ENCODE results near the gene EXTL1.

EXTL1 gene

GRCh38 chr1:26025060-26025459 is 3.5 kb downstream of the EXTL1 start:
- DNase-seq (ENCODE audit: low read depth): no peak

GRCh38 chr1:26025517-26025916 is 3.9 kb downstream of the EXTL1 start:
- no peak for DNase-seq (ENCODE audit: low read depth)

GRCh38 chr1:26027716-26028489 is 6.3 kb downstream of the EXTL1 start:
- no peak for DNase-seq (ENCODE audit: low read depth)

GRCh38 chr1:26028490-26028980 is 7.0 kb downstream of the EXTL1 start:
- DNase-seq (ENCODE audit: low read depth): no peak

GRCh38 chr1:26029054-26029863 is 7.7 kb downstream of the EXTL1 start:
- no peak for DNase-seq (ENCODE audit: low read depth)

- DNase-seq (ENCODE audit: low read depth): no peak
These were observed 8.4 kb downstream of the EXTL1 start for GRCh38 chr1:26029864-26030481.

GRCh38 chr1:26031196-26031595 is 9.6 kb downstream of the EXTL1 start:
- DNase-seq (ENCODE audit: low read depth): no peak

- DNase-seq (ENCODE audit: low read depth): no peak
These were observed 10.1 kb downstream of the EXTL1 start for GRCh38 chr1:26031611-26032220.

GRCh38 chr1:26032656-26033357 is 11.2 kb downstream of the EXTL1 start:
- no peak for DNase-seq (ENCODE audit: low read depth)

GRCh38 chr1:26034504-26035202 is 13.1 kb downstream of the EXTL1 start:
- DNase-seq (ENCODE audit: low read depth): no peak

GRCh38 chr1:26035203-26035958 is 13.8 kb downstream of the EXTL1 start:
- peak; percentile 63 for DNase-seq (ENCODE audit: low read depth)

GRCh38 chr1:26035959-26036755 is 14.6 kb downstream of the EXTL1 start:
- DNase-seq (ENCODE audit: low read depth): no peak

- DNase-seq (ENCODE audit: low read depth): no peak
These were observed 15.2 kb downstream of the EXTL1 start for GRCh38 chr1:26036756-26037281.

- no peak for DNase-seq (ENCODE audit: low read depth)
These were observed 16.3 kb downstream of the EXTL1 start for GRCh38 chr1:26037904-26038303.

GRCh38 chr1:26038477-26038876 is 16.9 kb downstream of the EXTL1 start:
- no peak for DNase-seq (ENCODE audit: low read depth)

GRCh38 chr1:26038904-26039303 is 17.3 kb downstream of the EXTL1 start:
- DNase-seq (ENCODE audit: low read depth): no peak

GRCh38 chr1:26041401-26041800 is 19.8 kb downstream of the EXTL1 start:
- no peak for DNase-seq (ENCODE audit: low read depth)

- DNase-seq (ENCODE audit: low read depth): no peak
These were observed 20.4 kb downstream of the EXTL1 start for GRCh38 chr1:26041978-26042377.

GRCh38 chr1:26043765-26044164 is 22.2 kb downstream of the EXTL1 start:
- DNase-seq (ENCODE audit: low read depth): no peak
